Measurements from ENCODE around the gene POLR2J.
"Not testable (repeated sequence)": the region's sequence is repeated elsewhere in the genome, so short reads cannot be mapped to it uniquely, and the experiment has no call there.

The POLR2J gene

GRCh38 chr7:102496861-102497260, 18.1 kb upstream of the POLR2J start:
- in situ Hi-C loops (cut with MboI; ENCODE audit: low sequenced_read_pairs) = not testable (repeated sequence)

DNA sequence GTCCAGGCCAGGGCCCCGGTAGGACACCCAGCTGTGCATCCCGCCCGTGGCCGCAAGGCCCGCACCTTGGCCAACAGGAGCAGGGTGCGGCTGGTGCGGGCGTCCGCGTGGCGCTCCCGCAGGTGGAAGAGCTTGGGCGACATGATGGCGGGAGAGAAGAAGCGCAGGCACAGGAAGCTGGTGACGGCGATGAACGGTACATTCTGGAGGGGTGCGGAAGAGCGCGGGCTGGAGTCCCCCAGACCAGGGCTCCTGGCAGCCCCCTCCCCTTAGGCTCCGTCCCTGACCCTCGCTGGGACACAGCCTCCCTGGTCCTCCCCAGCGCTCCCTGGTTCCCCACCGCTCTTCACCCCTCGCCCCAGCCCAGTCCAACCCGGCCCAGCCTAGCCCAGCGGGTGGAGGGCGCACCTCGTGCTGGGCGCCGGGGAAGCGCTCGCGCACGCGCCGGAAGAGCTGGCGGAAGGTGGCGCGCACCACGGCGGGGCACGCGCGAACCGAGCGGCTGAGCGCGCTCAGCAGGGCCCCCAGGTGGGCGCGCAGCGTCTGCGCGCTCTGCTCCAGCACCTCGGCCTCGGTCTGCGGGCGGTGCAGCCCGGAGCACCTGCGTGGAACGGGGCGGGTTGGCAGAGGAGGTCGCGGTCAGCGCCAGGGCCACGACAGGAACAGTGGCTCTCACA, 15.9 kb upstream of the POLR2J start:
- in situ Hi-C loops (cut with MboI; ENCODE audit: low sequenced_read_pairs) = not testable (repeated sequence)

DNA sequence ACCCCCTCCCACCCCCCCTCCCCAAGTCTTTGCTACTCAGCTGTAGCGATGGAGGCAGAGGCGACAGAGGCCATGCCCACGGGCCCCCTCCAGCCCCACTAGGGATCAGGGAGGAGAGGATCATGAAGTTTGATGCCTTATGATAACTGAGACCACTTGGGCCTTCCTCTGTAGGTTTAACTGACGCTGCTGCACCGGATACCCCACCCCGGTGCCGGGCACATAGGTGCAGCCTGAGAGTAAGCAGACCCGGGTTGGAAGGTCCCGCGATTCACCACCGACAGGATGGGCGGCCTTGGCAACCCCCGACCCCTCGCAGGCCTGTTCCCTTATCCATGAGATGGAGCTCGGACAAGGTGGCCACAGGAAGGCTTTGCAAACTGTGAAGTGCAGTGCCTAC, 15.3 kb upstream of the POLR2J start:
- in situ Hi-C loops (cut with MboI; ENCODE audit: low sequenced_read_pairs) = not testable (repeated sequence)

GRCh38 chr7:102493220-102493935, 14.7 kb upstream of the POLR2J start:
- in situ Hi-C loops (cut with MboI; ENCODE audit: low sequenced_read_pairs) = not testable (repeated sequence)

DNA sequence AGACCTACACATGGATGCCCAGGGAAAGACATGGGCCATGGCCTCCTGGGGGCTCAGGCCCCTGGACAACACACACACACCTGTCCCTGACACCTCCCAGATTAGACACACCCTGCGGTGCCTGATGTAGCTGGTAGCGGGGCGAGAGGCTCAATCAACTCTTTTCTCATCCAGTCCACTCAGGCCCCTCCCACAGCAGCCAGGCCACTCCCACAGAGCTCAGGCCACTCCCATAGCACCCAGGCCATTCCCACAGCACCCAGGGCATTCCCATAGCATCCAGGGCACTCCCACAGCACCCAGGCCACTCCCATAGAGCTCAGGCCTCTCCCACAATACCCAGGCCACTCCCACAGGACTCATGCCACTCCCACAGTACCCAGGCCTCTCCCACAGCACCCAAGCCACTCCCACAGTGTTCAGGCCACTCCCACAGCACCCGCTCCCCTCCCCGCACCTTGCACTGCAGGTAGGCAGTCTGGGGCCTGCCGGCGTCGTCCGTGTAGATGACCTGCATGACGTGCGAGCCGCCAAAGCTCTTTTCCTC, 11.9 kb upstream of the POLR2J start:
- in situ Hi-C loops (cut with MboI; ENCODE audit: low sequenced_read_pairs) = not testable (repeated sequence)

DNA sequence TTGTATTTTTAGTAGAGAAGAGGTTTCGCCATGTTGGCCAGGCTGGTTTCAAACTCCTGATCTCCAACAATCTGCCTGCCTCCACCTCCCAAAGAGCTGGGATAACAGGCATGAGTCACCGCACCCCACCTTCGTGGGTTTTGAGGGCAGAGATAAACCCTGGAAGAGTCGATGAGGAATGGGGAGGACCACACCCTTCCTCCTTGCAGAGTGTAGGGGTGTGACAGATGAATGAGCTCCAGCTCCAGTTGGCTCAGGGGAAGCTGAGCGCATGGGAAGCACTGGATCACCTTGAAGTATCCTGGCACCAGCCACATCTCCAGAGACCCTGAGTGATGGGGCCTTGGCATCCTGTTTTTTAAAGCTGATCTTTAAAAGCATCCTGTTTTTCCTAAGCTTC, 5.6 kb upstream of the POLR2J start:
- in situ Hi-C loops (cut with MboI; ENCODE audit: low sequenced_read_pairs) = not testable (repeated sequence)

DNA sequence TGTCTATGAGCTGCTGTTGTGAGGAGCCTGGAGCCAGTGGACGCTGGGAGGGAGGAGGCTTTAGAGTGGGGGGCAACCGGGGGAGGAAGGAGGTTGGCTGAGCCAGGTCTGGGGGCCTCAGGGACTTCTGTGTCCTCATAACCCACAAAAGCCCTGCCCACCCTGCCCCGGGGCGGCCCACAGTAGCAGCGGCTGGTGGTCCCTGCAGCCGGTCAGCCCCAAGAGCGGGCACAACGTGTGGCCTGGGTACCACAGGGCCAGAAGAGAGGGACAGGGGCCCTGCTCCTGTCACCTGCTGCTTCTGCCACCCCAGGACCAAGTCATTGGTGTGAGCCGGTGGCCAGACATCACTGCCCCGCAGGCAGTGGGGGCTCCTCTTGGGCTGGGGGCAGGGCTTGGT, 3.2 kb upstream of the POLR2J start:
- in situ Hi-C loops (cut with MboI; ENCODE audit: low sequenced_read_pairs) = not testable (repeated sequence)

- in situ Hi-C loops (cut with MboI; ENCODE audit: low sequenced_read_pairs) = not testable (repeated sequence)
These were observed 1.4 kb upstream of the POLR2J start for GRCh38 chr7:102479982-102480637.

DNA sequence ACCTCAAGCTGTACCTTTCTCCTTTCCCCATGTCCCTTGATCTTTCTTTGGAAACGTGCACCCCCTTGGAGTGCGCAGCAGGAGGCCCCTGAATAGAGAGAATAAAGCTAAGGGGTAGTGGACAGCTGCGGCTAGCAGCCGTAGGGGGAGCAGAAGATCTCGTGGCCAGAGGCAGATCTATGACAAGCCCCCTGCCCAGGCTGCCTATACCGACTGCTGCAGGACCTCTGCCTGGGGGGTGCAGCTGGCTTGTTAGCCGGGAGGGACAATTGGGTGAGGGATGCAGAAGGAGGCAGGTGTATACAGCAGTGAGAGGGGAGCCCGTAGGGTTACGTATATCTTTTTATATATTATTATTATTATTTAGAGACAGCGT, 475 bp upstream of the POLR2J start:
- in situ Hi-C loops (cut with MboI; ENCODE audit: low sequenced_read_pairs) = not testable (repeated sequence)

GRCh38 chr7:102474736-102475435, 3.8 kb downstream of the POLR2J start:
- in situ Hi-C loops (cut with MboI; ENCODE audit: low sequenced_read_pairs) = not testable (repeated sequence)

- in situ Hi-C loops (cut with MboI; ENCODE audit: low sequenced_read_pairs) = not testable (repeated sequence)
These were observed 4.6 kb downstream of the POLR2J start for GRCh38 chr7:102474116-102474515.

- in situ Hi-C loops (cut with MboI; ENCODE audit: low sequenced_read_pairs) = no loop called here
These were observed 5.3 kb downstream of the POLR2J start for GRCh38 chr7:102473271-102473991.

- in situ Hi-C loops (cut with MboI; ENCODE audit: low sequenced_read_pairs) = no loop called here
These were observed 6.3 kb downstream of the POLR2J start for GRCh38 chr7:102472126-102473041.

GRCh38 chr7:102471791-102472125, 7.0 kb downstream of the POLR2J start:
- in situ Hi-C loops (cut with MboI; ENCODE audit: low sequenced_read_pairs) = no loop called here

- in situ Hi-C loops (cut with MboI; ENCODE audit: low sequenced_read_pairs) = loop anchor here (10.0 kb wide), 1 partner anchor 185 kb away; the partner anchor contains the start of gene SH2B2
These were observed 8.5 kb downstream of the POLR2J start for GRCh38 chr7:102469972-102470825.

DNA sequence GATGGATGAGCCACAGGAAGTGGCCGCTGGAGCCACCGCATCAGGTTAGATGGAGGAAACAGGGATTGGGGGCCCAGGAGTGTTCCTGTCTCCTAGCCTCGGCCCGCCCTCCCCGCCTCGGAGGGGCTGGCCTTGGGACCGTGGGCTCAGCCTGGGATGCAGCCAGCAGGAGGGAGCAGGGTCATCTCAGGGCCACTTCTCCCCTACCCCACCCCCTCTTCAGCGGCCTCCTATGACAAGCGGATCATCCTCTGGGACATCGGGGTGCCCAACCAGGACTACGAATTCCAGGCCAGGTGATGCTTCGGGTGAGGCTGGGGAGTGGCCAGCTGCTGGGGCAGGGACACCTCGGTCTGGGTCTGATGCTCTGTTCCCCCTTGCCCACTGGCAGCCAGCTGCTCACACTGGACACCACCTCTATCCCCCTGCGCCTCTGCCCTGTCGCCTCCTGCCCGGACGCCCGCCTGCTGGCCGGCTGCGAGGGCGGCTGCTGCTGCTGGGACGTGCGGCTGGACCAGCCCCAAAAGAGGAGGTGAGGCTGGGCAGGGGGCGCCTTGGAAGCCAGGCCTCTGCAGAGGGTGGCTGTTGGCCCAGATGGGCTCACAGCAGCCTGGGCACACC, 9.3 kb downstream of the POLR2J start:
- in situ Hi-C loops (cut with MboI; ENCODE audit: low sequenced_read_pairs) = loop anchor here (10.0 kb wide), 1 partner anchor 185 kb away; the partner anchor contains the start of gene SH2B2

- in situ Hi-C loops (cut with MboI; ENCODE audit: low sequenced_read_pairs) = loop anchor here (10.0 kb wide), 1 partner anchor 184 kb away; the partner anchor contains the start of gene SH2B2
These were observed 10.0 kb downstream of the POLR2J start for GRCh38 chr7:102468478-102469350.
